ENCODE measurements around the gene RASL11A.
"Not testable (repeated sequence)": the region's sequence is repeated elsewhere in the genome, so short reads cannot be mapped to it uniquely, and the experiment has no call there.

RASL11A gene

GRCh38 chr13:27300941-27301586, 30.4 kb downstream of the RASL11A start:
- no peak for DNase-seq (ENCODE audit: low spot score)

- DNase-seq (ENCODE audit: low spot score): no peak
Measured at GRCh38 chr13:27302643-27303262, 32.1 kb downstream of the RASL11A start.

GRCh38 chr13:27304099-27304498, 33.5 kb downstream of the RASL11A start:
- no peak for DNase-seq (ENCODE audit: low spot score)

GRCh38 chr13:27304611-27305010, 34.0 kb downstream of the RASL11A start:
- no peak for DNase-seq (ENCODE audit: low spot score)

- DNase-seq (ENCODE audit: low spot score): no peak
Measured at GRCh38 chr13:27306364-27306763, 35.7 kb downstream of the RASL11A start.

GRCh38 chr13:27308941-27309340, 38.3 kb downstream of the RASL11A start:
- DNase-seq (ENCODE audit: low spot score): no peak

- no peak for DNase-seq (ENCODE audit: low spot score)
Measured at GRCh38 chr13:27309401-27309958, 38.9 kb downstream of the RASL11A start.

- no peak for DNase-seq (ENCODE audit: low spot score)
Measured at GRCh38 chr13:27309967-27310598, 39.5 kb downstream of the RASL11A start.

- no peak for DNase-seq (ENCODE audit: low spot score)
Measured at GRCh38 chr13:27310946-27311345, 40.3 kb downstream of the RASL11A start.

GRCh38 chr13:27311518-27312210, 41.0 kb downstream of the RASL11A start:
- no peak for DNase-seq (ENCODE audit: low spot score)

- no peak for DNase-seq (ENCODE audit: low spot score)
Measured at GRCh38 chr13:27313770-27314169, 43.1 kb downstream of the RASL11A start.

- no peak for DNase-seq (ENCODE audit: low spot score)
Measured at GRCh38 chr13:27319404-27319803, 48.8 kb downstream of the RASL11A start.

- DNase-seq (ENCODE audit: low spot score): no peak
Measured at GRCh38 chr13:27321468-27322431, 51.1 kb downstream of the RASL11A start.

- DNase-seq (ENCODE audit: low spot score): not testable (repeated sequence)
Measured at GRCh38 chr13:27322443-27322842, 51.8 kb downstream of the RASL11A start.

Data from Ammon's horn (tissue), 1 donor.